WTC11 (cell line): ENCODE measurements around the gene FTMT. TPM values are rescaled to one million over a fixed set of nuclear protein-coding genes. Genes with fewer than 3 reads are reported as not detected.
"Not testable (repeated sequence)": the region's sequence is repeated elsewhere in the genome, so short reads cannot be mapped to it uniquely, and the experiment has no call there.

Experiments
- ATAC-seq: fragments of 200-7000 bp; cut with Tn5 transposase; 2 replicates; pipeline ENCODE4 v1.10.0; 2021; ENCODE audit warnings: mild to moderate bottlenecking, moderate library complexity
- Bru-seq: library from RNA; stranded (reverse); fragments of 400-500 nt; gene quantifications from one replicate; lab custom pipeline; 2021; lab: Mats Ljungman, UMichigan
- CTCF ChIA-PET: fragments of 300-600 bp; sonication (Branson Sonifier 250); formaldehyde crosslinking; loops from one replicate; lab custom pipeline; 2021; ENCODE audit warnings: antibody characterized with exemption; lab: Charles Lee
- POLR2A ChIA-PET: fragments of 350-600 bp; sonication (Branson Sonifier 250); formaldehyde crosslinking; loops from one replicate; lab custom pipeline; 2021; ENCODE audit warnings: antibody characterized with exemption; lab: Charles Lee
- DNase-seq: peaks from one replicate; pipeline ENCODE4 v3.0.0; 2021; ENCODE audit warnings: low spot score
- H3K27ac Mint-ChIP-seq: 2 replicates; pipeline ENCODE4 v1.8.0; 2021; ENCODE audit warnings: mixed read lengths
- H3K27me3 Mint-ChIP-seq: 2 replicates; pipeline ENCODE4 v1.8.0; 2021; ENCODE audit warnings: low read depth, mild to moderate bottlenecking, moderate library complexity, mixed read lengths
- H3K36me3 Mint-ChIP-seq: 2 replicates; pipeline ENCODE4 v1.8.0; 2021; ENCODE audit warnings: mixed read lengths
- H3K4me1 Mint-ChIP-seq: 2 replicates; pipeline ENCODE4 v1.8.0; 2022; ENCODE audit warnings: mixed read lengths
- H3K4me3 Mint-ChIP-seq: 2 replicates; pipeline ENCODE4 v1.8.0; 2021; ENCODE audit warnings: mild to moderate bottlenecking, moderate library complexity, mixed read lengths
- H3K9me3 Mint-ChIP-seq: 2 replicates; pipeline ENCODE4 v1.8.0; 2021; ENCODE audit warnings: mixed read lengths
- ATF1 ChIP-seq: sonication (generic); formaldehyde crosslinking; IDR thresholded peaks from 2 replicates; pipeline ENCODE4 v1.8.1; 2023; ENCODE audit warnings: mild to moderate bottlenecking, moderate library complexity, missing genetic modification reagents
- CBFB ChIP-seq: sonication (generic); formaldehyde crosslinking; IDR thresholded peaks from 2 replicates; pipeline ENCODE4 v1.8.1; 2022; ENCODE audit warnings: mild to moderate bottlenecking, low read depth, missing genetic modification reagents
- ETV6 ChIP-seq: sonication (generic); formaldehyde crosslinking; IDR thresholded peaks from 2 replicates; pipeline ENCODE4 v1.8.1; 2022; ENCODE audit warnings: mild to moderate bottlenecking, missing genetic modification reagents
- FOXJ3 ChIP-seq: sonication (generic); formaldehyde crosslinking; IDR thresholded peaks from 2 replicates; pipeline ENCODE4 v1.9.0; 2021; ENCODE audit warnings: missing genetic modification reagents, mild to moderate bottlenecking, borderline replicate concordance
- GTF2I ChIP-seq: fragments of 250-450 bp; sonication (Bioruptor Pico); conservative IDR thresholded peaks from 2 replicates; pipeline ENCODE4 v1.4.0; 2021; ENCODE audit warnings: mild to moderate bottlenecking
- JUN ChIP-seq: sonication (generic); formaldehyde crosslinking; IDR thresholded peaks from 2 replicates; pipeline ENCODE4 v1.8.0; 2023; ENCODE audit warnings: mild to moderate bottlenecking, missing genetic modification reagents
- NFE2L1 ChIP-seq: sonication (generic); formaldehyde crosslinking; IDR thresholded peaks from 2 replicates; pipeline ENCODE4 v1.8.1; 2023; ENCODE audit warnings: missing genetic modification reagents
- PREB ChIP-seq: sonication (generic); formaldehyde crosslinking; IDR thresholded peaks from 2 replicates; pipeline ENCODE4 v1.8.1; 2022; ENCODE audit warnings: mild to moderate bottlenecking, missing genetic modification reagents, moderate library complexity, borderline replicate concordance
- RELA ChIP-seq: sonication (generic); formaldehyde crosslinking; IDR thresholded peaks from 2 replicates; pipeline ENCODE4 v1.8.1; 2022; ENCODE audit warnings: missing genetic modification reagents, mild to moderate bottlenecking, borderline replicate concordance
- ZBTB21 ChIP-seq: sonication (generic); formaldehyde crosslinking; IDR thresholded peaks from 2 replicates; pipeline ENCODE4 v1.8.1; 2023; ENCODE audit warnings: mild to moderate bottlenecking, missing genetic modification reagents, borderline replicate concordance
- ZNF232 ChIP-seq: sonication (generic); formaldehyde crosslinking; IDR thresholded peaks from 2 replicates; pipeline ENCODE4 v1.8.0; 2022; ENCODE audit warnings: mild to moderate bottlenecking, missing genetic modification reagents
- long read RNA-seq, 3 experiments: library from RNA in 1 of 3; library from capped mRNA in 1 of 3; library from polyadenylated mRNA in 1 of 3; unstranded in 2 of 3; stranded (forward) in 1 of 3; transcript quantifications; one replicate each; pipeline ENCODE4 v2.0.0, GENCODE V29; 2021
- total RNA-seq: library from RNA; stranded (reverse); gene quantifications from 3 replicates; pipeline ENCODE4 v1.2.3, GENCODE V29; 2021
- TF ChIP-seq, protein P1 (sequence below): fragments of 250-450 bp; sonication (Bioruptor Pico); IDR thresholded peaks from 2 replicates; pipeline ENCODE4 v1.9.0; 2021; ENCODE audit warnings: mild to moderate bottlenecking, borderline replicate concordance
- TF ChIP-seq, protein P2 (sequence below): sonication (generic); formaldehyde crosslinking; IDR thresholded peaks from 2 replicates; pipeline ENCODE4 v1.8.0; 2022; ENCODE audit warnings: mild to moderate bottlenecking, missing genetic modification reagents
- TF ChIP-seq, protein P3 (sequence below): sonication (generic); formaldehyde crosslinking; conservative IDR thresholded peaks from 2 replicates; pipeline ENCODE4 v1.8.1; 2023; ENCODE audit warnings: mild to moderate bottlenecking, low read depth, missing genetic modification reagents, moderate library complexity
- TF ChIP-seq, protein P4 (sequence below): sonication (generic); formaldehyde crosslinking; conservative IDR thresholded peaks from 2 replicates; pipeline ENCODE4 v1.8.1; 2022; ENCODE audit warnings: mild to moderate bottlenecking, missing genetic modification reagents

FTMT gene
- total RNA-seq = not detected in 3 replicates
- Bru-seq, nascent RNA = not detected
- long read RNA-seq, experiment 1 = 0 reads
- long read RNA-seq, experiment 2 = 0 reads
- long read RNA-seq, experiment 3 = 0 reads

- CTCF ChIA-PET = no interaction called here
- H3K27ac Mint-ChIP-seq = no peak within 1 kb of the TSS
- H3K4me1 Mint-ChIP-seq = peaks cover 9% of the 10 kb centered on the region
These were observed at the start of gene FTMT for GRCh38 chr5:121851643-121852574. FTMT (plus strand) TSS chr5:121851882; CDS start chr5:121851964, 82 bp downstream.

GRCh38 chr5:121805251-121805650 is 46.4 kb upstream of the FTMT start:
- CTCF ChIA-PET, POLR2A ChIA-PET, H3K27me3 Mint-ChIP-seq, H3K36me3 Mint-ChIP-seq, ATAC-seq, DNase-seq, H3K4me1 Mint-ChIP-seq, H3K27ac Mint-ChIP-seq, H3K4me3 Mint-ChIP-seq: not testable (repeated sequence)
- H3K9me3 Mint-ChIP-seq = peaks cover 25% of the 10 kb centered on the region

More at GRCh38 chr5:121851643-121852574, at the start of gene FTMT:
- TF ChIP-seq RELA (no peak), GTF2I (CRISPR knock-in tag) (no peak), ETV6 (CRISPR knock-in tag) (no peak), JUN (CRISPR knock-in tag) (no peak)
- TF ChIP-seq, protein P1, sequence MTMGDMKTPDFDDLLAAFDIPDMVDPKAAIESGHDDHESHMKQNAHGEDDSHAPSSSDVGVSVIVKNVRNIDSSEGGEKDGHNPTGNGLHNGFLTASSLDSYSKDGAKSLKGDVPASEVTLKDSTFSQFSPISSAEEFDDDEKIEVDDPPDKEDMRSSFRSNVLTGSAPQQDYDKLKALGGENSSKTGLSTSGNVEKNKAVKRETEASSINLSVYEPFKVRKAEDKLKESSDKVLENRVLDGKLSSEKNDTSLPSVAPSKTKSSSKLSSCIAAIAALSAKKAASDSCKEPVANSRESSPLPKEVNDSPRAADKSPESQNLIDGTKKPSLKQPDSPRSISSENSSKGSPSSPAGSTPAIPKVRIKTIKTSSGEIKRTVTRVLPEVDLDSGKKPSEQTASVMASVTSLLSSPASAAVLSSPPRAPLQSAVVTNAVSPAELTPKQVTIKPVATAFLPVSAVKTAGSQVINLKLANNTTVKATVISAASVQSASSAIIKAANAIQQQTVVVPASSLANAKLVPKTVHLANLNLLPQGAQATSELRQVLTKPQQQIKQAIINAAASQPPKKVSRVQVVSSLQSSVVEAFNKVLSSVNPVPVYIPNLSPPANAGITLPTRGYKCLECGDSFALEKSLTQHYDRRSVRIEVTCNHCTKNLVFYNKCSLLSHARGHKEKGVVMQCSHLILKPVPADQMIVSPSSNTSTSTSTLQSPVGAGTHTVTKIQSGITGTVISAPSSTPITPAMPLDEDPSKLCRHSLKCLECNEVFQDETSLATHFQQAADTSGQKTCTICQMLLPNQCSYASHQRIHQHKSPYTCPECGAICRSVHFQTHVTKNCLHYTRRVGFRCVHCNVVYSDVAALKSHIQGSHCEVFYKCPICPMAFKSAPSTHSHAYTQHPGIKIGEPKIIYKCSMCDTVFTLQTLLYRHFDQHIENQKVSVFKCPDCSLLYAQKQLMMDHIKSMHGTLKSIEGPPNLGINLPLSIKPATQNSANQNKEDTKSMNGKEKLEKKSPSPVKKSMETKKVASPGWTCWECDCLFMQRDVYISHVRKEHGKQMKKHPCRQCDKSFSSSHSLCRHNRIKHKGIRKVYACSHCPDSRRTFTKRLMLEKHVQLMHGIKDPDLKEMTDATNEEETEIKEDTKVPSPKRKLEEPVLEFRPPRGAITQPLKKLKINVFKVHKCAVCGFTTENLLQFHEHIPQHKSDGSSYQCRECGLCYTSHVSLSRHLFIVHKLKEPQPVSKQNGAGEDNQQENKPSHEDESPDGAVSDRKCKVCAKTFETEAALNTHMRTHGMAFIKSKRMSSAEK (CRISPR knock-in tag) = no peak
- ATAC-seq (no peak), DNase-seq (no peak)
- peaks cover 11% of the 10 kb centered on the region for H3K9me3 Mint-ChIP-seq
- POLR2A ChIA-PET = no interaction called here
- peaks cover 5% of the 10 kb centered on the region; the same call in 1 of the 2 replicates for H3K36me3 Mint-ChIP-seq
- no peak within 1 kb of the TSS for H3K4me3 Mint-ChIP-seq
- no peaks in the 10 kb centered on the region for H3K27me3 Mint-ChIP-seq

DNA sequence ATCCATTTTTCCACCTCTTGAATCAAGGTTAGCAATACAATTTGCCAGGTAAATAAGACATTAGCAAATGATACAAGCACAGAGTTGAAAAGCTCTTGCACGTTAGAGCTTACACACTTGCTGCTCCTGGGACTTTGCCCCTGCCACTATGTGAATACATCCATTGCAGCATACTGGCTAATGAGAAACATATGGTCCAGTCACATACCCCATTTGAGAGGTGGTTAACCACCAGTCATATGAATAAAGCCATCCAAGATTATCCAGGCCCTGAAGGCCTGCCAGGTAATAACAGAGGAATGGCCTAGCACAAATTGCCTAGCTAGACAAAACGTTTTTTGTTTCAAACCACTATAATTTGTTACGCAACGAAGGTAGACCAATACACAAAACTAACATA is 45.8 kb upstream of the FTMT start:
- no peak for DNase-seq
- Mint-ChIP-seq H3K4me3 (no peak overlapping the region), H3K27ac (no peak overlapping the region), H3K9me3 (peaks cover 25% of the 10 kb centered on the region), H3K4me1 (no peaks in the 10 kb centered on the region), H3K36me3 (no peaks in the 10 kb centered on the region), H3K27me3 (no peaks in the 10 kb centered on the region)
- no peak for ATAC-seq
- TF ChIP-seq PREB (CRISPR knock-in tag) = no peak
- CTCF ChIA-PET = no interaction called here
- POLR2A ChIA-PET = no interaction called here

GRCh38 chr5:121816164-121816563 is 35.5 kb upstream of the FTMT start:
- Mint-ChIP-seq H3K4me3 (no peak overlapping the region), H3K4me1 (no peaks in the 10 kb centered on the region), H3K27me3 (no peaks in the 10 kb centered on the region), H3K36me3 (no peaks in the 10 kb centered on the region), H3K27ac (no peak overlapping the region), H3K9me3 (no peaks in the 10 kb centered on the region)
- DNase-seq (no peak), ATAC-seq (no peak)
- ChIA-PET POLR2A (no interaction called here), CTCF (no interaction called here)
- no peak for TF ChIP-seq FOXJ3
- TF ChIP-seq, protein P2, sequence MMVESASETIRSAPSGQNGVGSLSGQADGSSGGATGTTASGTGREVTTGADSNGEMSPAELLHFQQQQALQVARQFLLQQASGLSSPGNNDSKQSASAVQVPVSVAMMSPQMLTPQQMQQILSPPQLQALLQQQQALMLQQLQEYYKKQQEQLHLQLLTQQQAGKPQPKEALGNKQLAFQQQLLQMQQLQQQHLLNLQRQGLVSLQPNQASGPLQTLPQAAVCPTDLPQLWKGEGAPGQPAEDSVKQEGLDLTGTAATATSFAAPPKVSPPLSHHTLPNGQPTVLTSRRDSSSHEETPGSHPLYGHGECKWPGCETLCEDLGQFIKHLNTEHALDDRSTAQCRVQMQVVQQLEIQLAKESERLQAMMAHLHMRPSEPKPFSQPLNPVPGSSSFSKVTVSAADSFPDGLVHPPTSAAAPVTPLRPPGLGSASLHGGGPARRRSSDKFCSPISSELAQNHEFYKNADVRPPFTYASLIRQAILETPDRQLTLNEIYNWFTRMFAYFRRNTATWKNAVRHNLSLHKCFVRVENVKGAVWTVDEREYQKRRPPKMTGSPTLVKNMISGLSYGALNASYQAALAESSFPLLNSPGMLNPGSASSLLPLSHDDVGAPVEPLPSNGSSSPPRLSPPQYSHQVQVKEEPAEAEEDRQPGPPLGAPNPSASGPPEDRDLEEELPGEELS (CRISPR knock-in tag) = no peak
- TF ChIP-seq CBFB (CRISPR knock-in tag) = no peak
- TF ChIP-seq ATF1 (CRISPR knock-in tag) = no peak
- TF ChIP-seq, protein P3, sequence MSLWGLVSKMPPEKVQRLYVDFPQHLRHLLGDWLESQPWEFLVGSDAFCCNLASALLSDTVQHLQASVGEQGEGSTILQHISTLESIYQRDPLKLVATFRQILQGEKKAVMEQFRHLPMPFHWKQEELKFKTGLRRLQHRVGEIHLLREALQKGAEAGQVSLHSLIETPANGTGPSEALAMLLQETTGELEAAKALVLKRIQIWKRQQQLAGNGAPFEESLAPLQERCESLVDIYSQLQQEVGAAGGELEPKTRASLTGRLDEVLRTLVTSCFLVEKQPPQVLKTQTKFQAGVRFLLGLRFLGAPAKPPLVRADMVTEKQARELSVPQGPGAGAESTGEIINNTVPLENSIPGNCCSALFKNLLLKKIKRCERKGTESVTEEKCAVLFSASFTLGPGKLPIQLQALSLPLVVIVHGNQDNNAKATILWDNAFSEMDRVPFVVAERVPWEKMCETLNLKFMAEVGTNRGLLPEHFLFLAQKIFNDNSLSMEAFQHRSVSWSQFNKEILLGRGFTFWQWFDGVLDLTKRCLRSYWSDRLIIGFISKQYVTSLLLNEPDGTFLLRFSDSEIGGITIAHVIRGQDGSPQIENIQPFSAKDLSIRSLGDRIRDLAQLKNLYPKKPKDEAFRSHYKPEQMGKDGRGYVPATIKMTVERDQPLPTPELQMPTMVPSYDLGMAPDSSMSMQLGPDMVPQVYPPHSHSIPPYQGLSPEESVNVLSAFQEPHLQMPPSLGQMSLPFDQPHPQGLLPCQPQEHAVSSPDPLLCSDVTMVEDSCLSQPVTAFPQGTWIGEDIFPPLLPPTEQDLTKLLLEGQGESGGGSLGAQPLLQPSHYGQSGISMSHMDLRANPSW (CRISPR knock-in tag) = no peak
- no peak for TF ChIP-seq ZNF232 (CRISPR knock-in tag)
- TF ChIP-seq, protein P4, sequence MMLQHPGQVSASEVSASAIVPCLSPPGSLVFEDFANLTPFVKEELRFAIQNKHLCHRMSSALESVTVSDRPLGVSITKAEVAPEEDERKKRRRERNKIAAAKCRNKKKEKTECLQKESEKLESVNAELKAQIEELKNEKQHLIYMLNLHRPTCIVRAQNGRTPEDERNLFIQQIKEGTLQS (CRISPR knock-in tag) = no peak
- no peak for TF ChIP-seq NFE2L1
- TF ChIP-seq ZBTB21 = no peak
